MM.1S (cell line): ENCODE data around the gene RBM47.
A peak's percentile ranks its signal among the peaks of the same experiment; 100 is the strongest.

Experiments used
- DNase-seq: peaks from one replicate; pipeline ENCODE4 v3.0.0-alpha.2; 2015
- H2AFZ ChIP-seq: fragments of 300-600 bp; sonication (generic); 2 replicates; pipeline ENCODE4 v1.6.0; 2016; ENCODE audit warnings: antibody characterized with exemption, low read length
- H3F3A ChIP-seq: fragments of 300-600 bp; sonication (generic); 2 replicates; pipeline ENCODE4 v1.6.1; 2016; ENCODE audit warnings: mild to moderate bottlenecking, antibody characterized with exemption, low read length, moderate library complexity, mixed read lengths; ENCODE audit not compliant: insufficient read depth
- H3K27ac ChIP-seq: fragments of 300-600 bp; sonication (generic); 2 replicates; pipeline ENCODE4 v1.5.1; 2016; ENCODE audit warnings: mild to moderate bottlenecking, low read length
- H3K27me3 ChIP-seq: fragments of 300-600 bp; sonication (generic); replicated peaks from 2 replicates; pipeline ENCODE4 v1.6.0; 2016; ENCODE audit warnings: low read length; ENCODE audit not compliant: insufficient read depth
- H3K36me3 ChIP-seq: fragments of 300-600 bp; sonication (generic); replicated peaks from 2 replicates; pipeline ENCODE4 v1.6.1; 2016; ENCODE audit warnings: mild to moderate bottlenecking, low read length, mixed read lengths; ENCODE audit not compliant: insufficient read depth
- H3K4me1 ChIP-seq: fragments of 300-600 bp; sonication (generic); 2 replicates; pipeline ENCODE4 v1.6.1; 2016; ENCODE audit warnings: low read length, mixed read lengths
- H3K4me2 ChIP-seq: fragments of 300-600 bp; sonication (generic); 2 replicates; pipeline ENCODE4 v1.6.0; 2016; ENCODE audit warnings: low read depth, low read length
- H3K4me3 ChIP-seq: fragments of 300-600 bp; sonication (generic); 2 replicates; pipeline ENCODE4 v1.5.1; 2016; ENCODE audit warnings: low read length, mixed read lengths
- H3K79me2 ChIP-seq: fragments of 300-600 bp; sonication (generic); 2 replicates; pipeline ENCODE4 v1.6.1; 2016; ENCODE audit warnings: mixed run types, low read length, mixed read lengths
- H3K9ac ChIP-seq: fragments of 300-600 bp; sonication (generic); 2 replicates; pipeline ENCODE4 v1.6.1; 2016; ENCODE audit warnings: low read length, mixed read lengths
- H3K9me2 ChIP-seq: fragments of 300-600 bp; sonication (generic); replicated peaks from 2 replicates; pipeline ENCODE4 v1.6.1; 2016; ENCODE audit warnings: mild to moderate bottlenecking, low read length, mixed read lengths; ENCODE audit not compliant: insufficient read depth
- H3K9me3 ChIP-seq: fragments of 300-600 bp; sonication (generic); replicated peaks from 2 replicates; pipeline ENCODE4 v1.6.1; 2016; ENCODE audit warnings: mild to moderate bottlenecking, low read length, mixed read lengths; ENCODE audit not compliant: insufficient read depth
- H4K20me1 ChIP-seq: fragments of 300-600 bp; sonication (generic); 2 replicates; pipeline ENCODE4 v1.6.1; 2016; ENCODE audit warnings: mild to moderate bottlenecking, low read length, moderate library complexity, mixed read lengths; ENCODE audit not compliant: insufficient read depth
- CTCF ChIP-seq: fragments of 300-600 bp; sonication (generic); IDR thresholded peaks from 2 replicates; pipeline ENCODE4 v1.5.1; 2016; ENCODE audit warnings: antibody characterized with exemption, low read length, mixed read lengths
- EZH2 ChIP-seq: fragments of 300-600 bp; sonication (generic); optimal IDR thresholded peaks from 2 replicates; pipeline ENCODE3; 2017; ENCODE audit warnings: low read depth, mild to moderate bottlenecking, antibody characterized with exemption, low read length, mixed read lengths
- EZH2phosphoT487 ChIP-seq: fragments of 300-600 bp; sonication (generic); IDR thresholded peaks from 2 replicates; pipeline ENCODE4 v1.6.1; 2018; ENCODE audit warnings: antibody characterized with exemption, low read length

RBM47 gene

GRCh38 chr4:40575846-40576245 is 53.8 kb downstream of the RBM47 start:
- TF ChIP-seq EZH2 (no peak), CTCF (no peak), EZH2phosphoT487 (no peak)
- no peak overlapping the region for H2AFZ ChIP-seq
- H3K4me3 ChIP-seq: peak overlapping the region; percentile 28; the same call in 1 of the 2 replicates
- no peaks in the 10 kb centered on the region for H3K9me3 ChIP-seq
- H3K4me1 ChIP-seq: peaks cover 56% of the 10 kb centered on the region
- H3K4me2 ChIP-seq: peak overlapping the region; percentile 70
- no peak for DNase-seq
- no peaks in the 10 kb centered on the region for H3K27me3 ChIP-seq
- peak overlapping the region; percentile 49; the same call in 1 of the 2 replicates for H3K9ac ChIP-seq
- H3K27ac ChIP-seq: peak overlapping the region; percentile 89; the same call in 1 of the 2 replicates
- peaks cover 72% of the 10 kb centered on the region for H3K79me2 ChIP-seq
- no peaks in the 10 kb centered on the region for H3K36me3 ChIP-seq
- no peaks in the 10 kb centered on the region for H4K20me1 ChIP-seq
- peaks cover 38% of the 10 kb centered on the region for H3F3A ChIP-seq
- H3K9me2 ChIP-seq: no peaks in the 10 kb centered on the region

- TF ChIP-seq EZH2: no peak
- no peak for TF ChIP-seq CTCF
- TF ChIP-seq EZH2phosphoT487: no peak
- H4K20me1 ChIP-seq: no peaks in the 10 kb centered on the region
- no peaks in the 10 kb centered on the region for H3K9me3 ChIP-seq
- no peaks in the 10 kb centered on the region for H3K36me3 ChIP-seq
- peaks cover 73% of the 10 kb centered on the region for H3K79me2 ChIP-seq
- peaks cover 52% of the 10 kb centered on the region for H3K4me1 ChIP-seq
- peak overlapping the region; percentile 30 for H3K4me3 ChIP-seq
- H3K9me2 ChIP-seq: no peaks in the 10 kb centered on the region
- peak overlapping the region; percentile 44; the same call in 1 of the 2 replicates for H3K9ac ChIP-seq
- DNase-seq: peak; percentile 41
- peak overlapping the region; percentile 89 for H3K27ac ChIP-seq
- H3K27me3 ChIP-seq: no peaks in the 10 kb centered on the region
- peak overlapping the region; percentile 88 for H3K4me2 ChIP-seq
- H2AFZ ChIP-seq: 0 out of 2 replicates have a peak overlapping the region, but pooled peaks have one; percentile 1
- peaks cover 38% of the 10 kb centered on the region for H3F3A ChIP-seq
These were observed 55.9 kb downstream of the RBM47 start for GRCh38 chr4:40573593-40574311.

- no peak overlapping the region for H2AFZ ChIP-seq
- TF ChIP-seq CTCF: no peak
- no peak for TF ChIP-seq EZH2
- no peak for TF ChIP-seq EZH2phosphoT487
- no peaks in the 10 kb centered on the region for H3K36me3 ChIP-seq
- peaks cover 71% of the 10 kb centered on the region for H3K79me2 ChIP-seq
- H3K4me1 ChIP-seq: peaks cover 43% of the 10 kb centered on the region
- H4K20me1 ChIP-seq: no peaks in the 10 kb centered on the region
- H3K27me3 ChIP-seq: no peaks in the 10 kb centered on the region
- H3F3A ChIP-seq: peaks cover 37% of the 10 kb centered on the region
- H3K9ac ChIP-seq: no peak overlapping the region
- no peaks in the 10 kb centered on the region for H3K9me2 ChIP-seq
- peak overlapping the region; percentile 88; the same call in 1 of the 2 replicates for H3K4me2 ChIP-seq
- no peak for DNase-seq
- peak overlapping the region; percentile 89; the same call in 1 of the 2 replicates for H3K27ac ChIP-seq
- H3K4me3 ChIP-seq: no peak overlapping the region
- H3K9me3 ChIP-seq: no peaks in the 10 kb centered on the region
These were observed 56.9 kb downstream of the RBM47 start for GRCh38 chr4:40572692-40573310.
